H1 (cell line): ENCODE measurements around the gene SCARB1. TPM values are rescaled to one million over a fixed set of nuclear protein-coding genes. Genes with fewer than 3 reads are reported as not detected.

Experiments
- CEBPB ChIP-seq: IDR thresholded peaks from 2 replicates; pipeline ENCODE4 v1.6.1; 2012; ENCODE audit warnings: low read depth, low read length
- CHD1 ChIP-seq: IDR thresholded peaks from 2 replicates; pipeline ENCODE4 v1.6.1; 2012; ENCODE audit warnings: low read depth, low read length, improper control_type of control experiment
- CHD7 ChIP-seq: fragments of 300-600 bp; sonication (generic); IDR thresholded peaks from 2 replicates; pipeline ENCODE4 v1.7.1; 2012; ENCODE audit warnings: low read length, moderate library complexity, mild to moderate bottlenecking, inconsistent platforms; ENCODE audit not compliant: insufficient replicate concordance
- E2F6 ChIP-seq: IDR thresholded peaks from 2 replicates; pipeline ENCODE4 v1.6.1; 2012; ENCODE audit warnings: inconsistent platforms
- SIN3A ChIP-seq, 2 experiments: IDR thresholded peaks in 1 of 2; conservative IDR thresholded peaks in 1 of 2; 2 replicates each; pipeline ENCODE4 v1.6.1; 2011 to 2012; ENCODE audit warnings: low read length in 2 of 2, improper control_type of control experiment in 1 of 2, low read depth in 1 of 2, mild to moderate bottlenecking in 1 of 2
- SP1 ChIP-seq: IDR thresholded peaks from 2 replicates; pipeline ENCODE4 v1.6.1; 2011; ENCODE audit warnings: low read depth, low read length
- TAF1 ChIP-seq: IDR thresholded peaks from 2 replicates; pipeline ENCODE4 v1.6.1; 2011; ENCODE audit warnings: mild to moderate bottlenecking, low read depth, low read length
- TAF7 ChIP-seq: optimal IDR thresholded peaks from 2 replicates; pipeline ENCODE3; 2011; ENCODE audit warnings: low read depth, mild to moderate bottlenecking, inconsistent platforms, low read length, moderate library complexity, borderline replicate concordance
- TEAD4 ChIP-seq: IDR thresholded peaks from 2 replicates; pipeline ENCODE4 v1.6.1; 2012; ENCODE audit warnings: low read depth, low read length, inconsistent platforms, mixed read lengths
- ZNF274 ChIP-seq: IDR thresholded peaks from 2 replicates; pipeline ENCODE4 v1.7.0; 2012; ENCODE audit warnings: low read length, borderline replicate concordance; ENCODE audit errors: extremely low read depth
- polyA plus RNA-seq, 7 experiments: library from polyadenylated mRNA; depleted of rRNA in 3 of 7; stranded (reverse) in 5 of 7; unstranded in 2 of 7; fragments of >200 nt in 5 of 7; fragments of 200-250 nt in 2 of 7; gene quantifications; 1 replicate in 5 of 7; 2 replicates in 1 of 7; 4 replicates in 1 of 7; pipeline versions ENCODE4 v1.2.1 to v1.2.3, GENCODE V29; 2011 to 2013; ENCODE audit warnings: missing spikeins in 2 of 7, mixed read lengths in 2 of 7
- total RNA-seq: library from RNA; stranded (reverse); fragmentation: NEBNext Ultra II Directional; extraction: Animal tissue kit (Norgen Biotek cat#: 25700); gene quantifications from 2 replicates; pipeline ENCODE4 v1.2.1, GENCODE V29; 2021

The SCARB1 gene
- total and polyA plus RNA-seq, 2 of the 8 experiments (the other 6 are each of a cell fraction or from before 2014, with no cell fraction given), result 45.3 to 57.1 TPM

DNA sequence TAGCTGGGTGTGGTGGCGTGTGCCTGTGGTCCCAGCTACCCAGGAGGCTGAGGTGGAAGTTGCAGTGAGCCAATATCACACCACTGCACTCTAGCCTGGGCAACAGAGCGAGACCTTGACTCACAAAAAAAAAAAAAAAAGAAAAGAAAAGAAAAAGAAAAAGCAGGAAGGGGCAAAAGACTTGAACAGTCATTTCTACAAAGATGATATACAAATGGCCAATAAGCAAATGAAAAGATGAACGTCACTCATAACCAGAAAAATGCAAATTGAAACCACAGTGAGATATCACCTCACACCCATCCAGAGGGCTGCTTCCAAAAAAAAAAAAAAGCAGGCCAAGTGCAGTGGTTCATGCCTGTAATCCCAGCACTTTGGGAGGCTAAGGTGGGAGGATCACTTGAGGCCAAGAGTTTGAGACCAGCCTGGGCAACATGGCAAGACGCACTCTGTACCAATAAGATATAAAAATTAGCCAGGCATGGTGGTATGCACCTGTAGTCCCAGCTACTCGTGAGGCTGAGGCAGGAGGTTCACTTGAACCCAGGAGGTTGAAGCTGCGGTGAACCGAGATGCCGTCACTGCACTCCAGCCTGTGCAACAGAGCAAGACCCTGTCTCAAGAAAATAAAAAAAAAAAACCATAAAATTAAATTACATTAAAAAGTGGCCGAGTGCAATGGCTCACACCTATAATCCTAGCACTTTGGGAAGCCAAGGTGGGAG lies 30.3 kb upstream of the SCARB1 start (continued):
- TF ChIP-seq CHD7 (no peak), ZNF274 (no peak), CHD1 (no peak), E2F6 (no peak), TEAD4 (no peak), SP1 (no peak), TAF1 (no peak), TAF7 (no peak), CEBPB (no peak), SIN3A (conservative IDR thresholded peaks at IDR 0.05 in 1 of 2, IDR thresholded peaks at IDR 0.05 in 1 of 2; ENCODE audit: low read depth in 1 of 2, low read length in 2 of 2) (no peak)
